GM12878 (cell line): ENCODE results near the gene KIAA0825. TPM values are rescaled to one million over a fixed set of nuclear protein-coding genes. Genes with fewer than 3 reads are reported as not detected.

Source experiments
- ATAC-seq: fragments of 200-7000 bp; cut with Tn5 transposase; 3 replicates; pipeline ENCODE4 v1.9.1; 2020; ENCODE audit warnings: mild to moderate bottlenecking, moderate library complexity
- BruUV-seq: library from RNA; stranded (reverse); fragments of 400-500 nt; replicated peaks from 2 replicates; lab custom pipeline; 2021; lab: Mats Ljungman, UMichigan
- CTCF ChIA-PET: fragments of 300-600 bp; sonication (Branson Sonifier 250); formaldehyde crosslinking; extraction: SDS; loops from one replicate; lab custom pipeline; 2021; ENCODE audit warnings: inconsistent platforms; lab: Yijun Ruan, JAX
- POLR2A ChIA-PET: fragments of 350-600 bp; formaldehyde crosslinking; extraction: SDS; loops from one replicate; lab custom pipeline; 2021; ENCODE audit warnings: inconsistent platforms; lab: Charles Lee
- RAD21 ChIA-PET: fragments of 300-600 bp; sonication (Branson Sonifier 250); formaldehyde crosslinking; loops from one replicate; lab custom pipeline; 2023; ENCODE audit warnings: antibody characterized with exemption; ENCODE audit not compliant: unreplicated experiment; lab: Charles Lee
- SMC1A ChIA-PET: fragments of 300-600 bp; sonication (Branson Sonifier 250); formaldehyde crosslinking; loops from one replicate; lab custom pipeline; 2023; ENCODE audit not compliant: unreplicated experiment, uncharacterized antibody; lab: Charles Lee
- DNase-seq: peaks from one replicate; pipeline ENCODE4 v3.0.0-alpha.2; 2011; ENCODE audit warnings: low read depth, low spot score
- FAIRE-seq: peaks from 3 replicates; lab custom pipeline; 2011; peaks lifted over from hg19 to GRCh38; lab: Jason Lieb, UNC
- H2AFZ ChIP-seq: 2 replicates; pipeline ENCODE4 v1.6.0; 2011; ENCODE audit warnings: low read depth, low read length, control low read depth; ENCODE audit not compliant: control insufficient read depth
- H3K27ac ChIP-seq: 2 replicates; pipeline ENCODE4 v1.5.1; 2011; ENCODE audit warnings: control low read depth; ENCODE audit not compliant: control insufficient read depth, insufficient read depth
- H3K27me3 ChIP-seq, 2 experiments: replicated peaks in 1 of 2; 2 replicates each; pipeline versions ENCODE4 v1.6.0 to v1.6.1; 2011; ENCODE audit warnings: low read length in 1 of 2; ENCODE audit not compliant: control insufficient read depth in 2 of 2, insufficient read depth in 2 of 2
- H3K36me3 ChIP-seq, 2 experiments: 2 replicates each; pipeline ENCODE4 v1.5.1; 2011; ENCODE audit warnings: low read length in 1 of 2; ENCODE audit not compliant: control insufficient read depth in 2 of 2, insufficient read depth in 2 of 2
- H3K4me1 ChIP-seq: 2 replicates; pipeline ENCODE4 v1.6.1; 2011; ENCODE audit warnings: mild to moderate bottlenecking, low read length, moderate library complexity, mixed read lengths; ENCODE audit not compliant: control insufficient read depth, insufficient read depth
- H3K4me2 ChIP-seq: 2 replicates; pipeline ENCODE4 v1.6.0; 2011; ENCODE audit warnings: control low read depth; ENCODE audit not compliant: control insufficient read depth, insufficient read depth
- H3K4me3 ChIP-seq: fragments of 200-600 bp; sonication (generic); 2 replicates; pipeline ENCODE4 v1.5.1; 2016
- H3K79me2 ChIP-seq: 2 replicates; pipeline ENCODE4 v1.6.0; 2011; ENCODE audit warnings: low read length; ENCODE audit not compliant: control insufficient read depth, insufficient read depth
- H3K9ac ChIP-seq: 2 replicates; pipeline ENCODE4 v1.8.0; 2011; ENCODE audit warnings: low read length, control low read depth, mixed read lengths; ENCODE audit not compliant: control insufficient read depth, insufficient read depth
- H3K9me3 ChIP-seq: replicated peaks from 3 replicates; pipeline ENCODE4 v1.5.1; 2011; ENCODE audit warnings: mild to moderate bottlenecking, low read length; ENCODE audit not compliant: control insufficient read depth, insufficient read depth
- H4K20me1 ChIP-seq: 2 replicates; pipeline ENCODE4 v1.6.0; 2011; ENCODE audit not compliant: control insufficient read depth, insufficient read depth
- BCL3 ChIP-seq: IDR thresholded peaks from 2 replicates; pipeline ENCODE4 v1.6.1; 2011; ENCODE audit warnings: borderline replicate concordance, low read depth, mild to moderate bottlenecking, moderate library complexity, low read length; ENCODE audit not compliant: insufficient read depth, poor library complexity, severe bottlenecking
- E2F4 ChIP-seq: IDR thresholded peaks from 2 replicates; pipeline ENCODE4 v1.6.1; 2012; ENCODE audit warnings: low read depth, low read length, improper control_type of control experiment
- HCFC1 ChIP-seq: fragments of 150-350 bp; IDR thresholded peaks from 2 replicates; pipeline ENCODE4 v1.6.1; 2014; ENCODE audit warnings: low read length
- NBN ChIP-seq: fragments of 450-650 bp; IDR thresholded peaks from 2 replicates; pipeline ENCODE4 v1.6.1; 2016
- PKNOX1 ChIP-seq: fragments of 450-650 bp; IDR thresholded peaks from 2 replicates; pipeline ENCODE4 v1.6.1; 2016; ENCODE audit warnings: mild to moderate bottlenecking
- SIX5 ChIP-seq: IDR thresholded peaks from 2 replicates; pipeline ENCODE4 v1.6.1; 2011; ENCODE audit warnings: mild to moderate bottlenecking, low read depth, low read length, moderate library complexity; ENCODE audit not compliant: severe bottlenecking
- SMAD1 ChIP-seq: fragments of 450-650 bp; IDR thresholded peaks from 2 replicates; pipeline ENCODE4 v1.6.1; 2018; ENCODE audit warnings: mild to moderate bottlenecking, low read depth; ENCODE audit not compliant: partially characterized antibody
- TARDBP ChIP-seq: IDR thresholded peaks from 2 replicates; pipeline ENCODE4 v1.6.1; 2016; ENCODE audit warnings: borderline replicate concordance
- ZBTB4 ChIP-seq: fragments of 450-650 bp; formaldehyde crosslinking; IDR thresholded peaks from 2 replicates; pipeline ENCODE4 v1.4.0; 2022; ENCODE audit warnings: mild to moderate bottlenecking, moderate library complexity
- ZBTB40 ChIP-seq: fragments of 450-650 bp; IDR thresholded peaks from 2 replicates; pipeline ENCODE4 v1.6.1; 2016; ENCODE audit warnings: mild to moderate bottlenecking, moderate library complexity, borderline replicate concordance
- in situ Hi-C: fragments of 300-500 bp; cut with MboI; formaldehyde crosslinking; loops from 9 replicates; pipeline ENCODE4 v1.14.3; 2018; ENCODE audit warnings: mixed read lengths
- intact Hi-C: fragments of 100-400 bp; cut with micrococcal nuclease; formaldehyde crosslinking; loops from one replicate; pipeline ENCODE4 v1.14.2; 2022; ENCODE audit not compliant: unreplicated experiment
- polyA plus RNA-seq, 11 experiments: library from polyadenylated mRNA; depleted of rRNA in 4 of 11; unstranded in 6 of 11; stranded (reverse) in 5 of 11; fragments of >200 nt; fragmentation: Nextera tagmentation in 4 of 11; fragmentation: Illumina TruSeq in 1 of 11; extraction: Ambion mirVana in 4 of 11; extraction: Trizol in 1 of 11; gene quantifications; 1 replicate in 1 of 11; 2 replicates in 10 of 11; pipeline versions ENCODE4 v1.2.1 to v1.2.3, GENCODE V29; 2011 to 2016; ENCODE audit warnings: inconsistent platforms in 2 of 11, missing spikeins in 2 of 11, low read depth in 1 of 11
- total RNA-seq, 4 experiments: library from RNA; depleted of rRNA in 3 of 4; stranded (reverse); fragments of >200 nt in 3 of 4; fragmentation: Illumina TruSeq in 1 of 4; extraction: Trizol in 1 of 4; gene quantifications; 2 replicates each; pipeline versions ENCODE4 v1.2.1 to v1.2.3, GENCODE V29; 2013 to 2021

The KIAA0825 gene
- total and polyA plus RNA-seq, 10 of the 15 experiments (the other 5 are each of a cell fraction or from before 2014, with no cell fraction given), result 0.55 to 1.9 (median 1.5) TPM

DNA sequence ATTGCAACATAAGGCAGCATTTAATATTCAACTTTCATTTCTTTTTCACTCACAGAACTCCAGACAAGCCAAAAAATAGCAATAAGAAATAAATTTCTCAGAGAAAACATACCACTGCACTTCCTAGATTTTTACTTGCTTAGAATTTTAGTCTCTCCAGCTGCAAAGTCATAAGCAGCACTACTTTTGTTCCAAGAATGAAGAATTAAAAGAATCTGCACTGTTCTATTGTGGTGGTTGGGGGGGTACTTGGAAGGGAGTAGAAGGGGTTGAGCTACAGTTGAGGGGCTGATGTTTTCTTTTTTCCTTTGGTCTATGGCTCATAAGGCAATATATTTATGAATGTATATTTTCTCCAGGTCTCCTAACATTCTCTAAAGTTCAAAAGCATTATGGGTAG lies 144.5 kb downstream of the KIAA0825 start:
- DNase-seq, result no peak
- Histone ChIP-seq H3K79me2 (no peaks in the 10 kb centered on the region), H3K36me3 (no peaks in the 10 kb centered on the region), H3K9ac (no peak overlapping the region), H4K20me1 (no peaks in the 10 kb centered on the region), H3K4me2 (no peak overlapping the region), H3K9me3 (no peaks in the 10 kb centered on the region), H3K27me3 (no peaks in the 10 kb centered on the region), H3K27ac (no peak overlapping the region), H3K4me3 (no peak overlapping the region), H2AFZ (no peak overlapping the region), H3K4me1 (no peaks in the 10 kb centered on the region)
- RAD21 ChIA-PET, result no interaction called here
- no peak for ATAC-seq
- TF ChIP-seq BCL3 (no peak), E2F4 (no peak), TARDBP (no peak), PKNOX1 (no peak), SMAD1 (no peak), NBN (no peak), ZBTB4 (CRISPR knock-in tag) (no peak), ZBTB40 (no peak), HCFC1 (no peak), SIX5 (no peak)
- POLR2A ChIA-PET, result no interaction called here
- CTCF ChIA-PET, result no interaction called here
- SMC1A ChIA-PET, result interaction anchor here (0.6 to 1.4 kb wide), 2 partner anchors 17 to 398 kb away, joined by 3 read pairs; no protein-coding TSS in a partner anchor
- BruUV-seq, result no TSS peak
- in situ Hi-C loops (no loop called here), intact Hi-C loops (no loop called here)
- FAIRE-seq, result no peak
